Activated T-cell treated with anti-CD3 and anti-CD28 coated beads, Interleukin-2, amount 50 U/mL, for 48 hours (primary cell): ENCODE results near the gene PLXNC1.

Experiments
- DNase-seq, 2 experiments: peaks; one replicate each; pipeline ENCODE4 v3.0.0-alpha.2; 2020

PLXNC1 gene

GRCh38 chr12:94267921-94268471, 119.6 kb downstream of the PLXNC1 start:
- no peak for DNase-seq

DNA sequence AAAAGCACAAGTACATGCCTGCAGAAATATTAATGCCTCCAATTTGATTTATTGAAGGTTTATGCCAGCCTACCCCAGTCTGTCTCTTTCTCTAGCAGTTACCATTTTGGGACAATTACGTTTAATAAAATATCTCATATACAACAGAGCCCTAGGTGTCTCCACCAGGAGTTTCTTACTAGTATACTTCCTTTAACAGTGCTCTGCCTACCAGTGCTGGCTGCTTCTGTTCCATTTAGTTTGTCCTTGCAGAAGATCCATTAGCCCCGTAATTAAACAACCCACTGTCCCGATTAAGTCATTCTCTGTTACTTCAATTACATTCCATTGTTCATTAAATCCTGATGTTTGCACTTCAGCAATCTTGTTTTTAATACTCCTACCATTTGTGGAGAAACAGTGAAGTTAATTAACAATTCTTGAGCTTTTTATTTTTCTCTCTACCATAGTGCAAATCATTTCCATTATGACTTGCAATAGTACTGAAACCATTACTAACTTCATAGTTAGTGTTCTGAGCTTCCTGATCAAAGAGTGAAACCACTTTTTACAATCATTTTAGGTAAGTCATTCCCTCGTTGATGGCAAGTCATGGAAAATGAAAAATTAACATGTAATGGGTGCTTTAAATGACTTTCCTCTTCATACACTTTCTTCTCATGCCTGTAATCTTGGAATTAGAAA, 121.1 kb downstream of the PLXNC1 start:
- no peak for DNase-seq

DNA sequence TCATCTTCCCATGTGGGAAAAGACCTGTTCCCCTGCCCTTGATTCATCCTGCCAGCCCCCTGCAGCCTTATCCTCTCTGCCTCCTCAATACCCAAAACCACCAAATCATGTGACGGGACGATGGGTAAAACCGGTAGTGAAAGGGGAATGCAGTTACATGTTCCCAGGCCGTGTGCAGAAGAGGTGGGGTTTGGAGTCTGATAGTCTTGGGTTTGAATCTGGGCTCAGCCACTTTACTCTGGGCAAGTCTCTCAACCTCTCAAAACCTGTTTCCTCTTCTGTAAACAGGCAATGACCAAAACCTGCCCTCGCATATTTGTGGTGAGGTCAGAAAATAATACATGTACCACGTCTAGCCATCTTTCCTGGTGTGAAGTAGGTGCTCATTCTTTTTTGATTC, 123.0 kb downstream of the PLXNC1 start:
- DNase-seq: no peak

DNA sequence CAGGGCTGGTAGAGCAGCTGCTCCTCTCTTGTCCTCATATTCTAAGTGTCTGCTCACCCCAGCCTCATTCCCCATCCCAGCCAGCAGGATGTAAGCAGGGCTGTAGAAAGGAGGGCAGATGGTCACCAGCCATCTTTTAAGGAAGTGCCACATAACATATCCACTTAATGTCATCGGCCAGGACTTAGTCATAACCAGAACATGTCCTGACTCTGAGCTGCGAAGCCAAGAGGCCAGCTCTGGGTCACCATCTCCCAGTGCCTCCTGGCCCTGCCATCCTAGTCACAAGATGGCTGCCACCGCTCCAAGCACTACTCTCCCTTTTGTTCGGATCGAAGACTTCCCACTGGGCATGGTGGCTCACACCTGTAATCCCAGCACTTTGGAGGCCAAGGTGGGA, 123.9 kb downstream of the PLXNC1 start:
- DNase-seq: no peak

- DNase-seq: no peak
These were observed 124.9 kb downstream of the PLXNC1 start for GRCh38 chr12:94273272-94273671.

DNA sequence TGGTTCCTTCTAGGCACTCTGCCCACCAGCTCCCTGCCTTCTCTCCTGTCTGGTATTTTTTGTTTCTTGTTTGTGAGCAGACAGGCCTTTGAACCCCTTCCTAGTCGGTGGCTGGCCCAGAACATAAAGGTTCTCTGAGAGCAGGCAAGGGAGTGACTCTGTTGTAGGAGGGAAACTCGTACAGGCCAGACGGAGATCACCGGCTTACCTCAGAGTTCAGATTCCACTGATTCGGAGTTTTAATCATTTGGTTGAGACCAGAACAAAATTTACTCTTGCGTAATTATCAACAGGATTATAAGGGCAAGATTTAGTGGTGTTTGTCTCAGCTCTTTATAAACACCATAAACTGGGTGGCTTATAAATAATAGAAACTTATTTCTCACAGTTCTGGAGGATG, 128.3 kb downstream of the PLXNC1 start:
- DNase-seq: no peak

- DNase-seq: no peak
These were observed 129.1 kb downstream of the PLXNC1 start for GRCh38 chr12:94277426-94278000.

DNA sequence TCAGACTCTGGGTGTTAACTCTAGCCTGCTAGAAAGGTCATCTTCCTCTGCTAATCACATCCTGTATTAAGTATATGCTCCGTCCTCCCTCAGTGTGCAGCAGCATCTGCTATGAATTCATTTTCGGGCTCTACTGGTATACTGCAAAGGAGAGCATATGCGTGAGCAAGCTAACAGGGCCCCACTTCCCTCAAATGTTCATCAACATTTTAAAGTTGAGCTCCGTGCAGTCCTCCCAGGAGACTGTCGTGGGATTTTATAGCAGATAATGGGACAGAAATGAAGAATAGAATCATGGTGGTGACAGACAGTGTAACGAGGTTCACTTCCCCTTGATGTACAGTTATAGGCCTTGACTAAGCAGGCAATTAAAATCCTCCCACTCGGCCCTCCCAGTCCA, 131.7 kb downstream of the PLXNC1 start:
- no peak for DNase-seq

GRCh38 chr12:94282675-94283074, 134.3 kb downstream of the PLXNC1 start:
- peak in 1 of 2 experiments; percentile 48 for DNase-seq

DNA sequence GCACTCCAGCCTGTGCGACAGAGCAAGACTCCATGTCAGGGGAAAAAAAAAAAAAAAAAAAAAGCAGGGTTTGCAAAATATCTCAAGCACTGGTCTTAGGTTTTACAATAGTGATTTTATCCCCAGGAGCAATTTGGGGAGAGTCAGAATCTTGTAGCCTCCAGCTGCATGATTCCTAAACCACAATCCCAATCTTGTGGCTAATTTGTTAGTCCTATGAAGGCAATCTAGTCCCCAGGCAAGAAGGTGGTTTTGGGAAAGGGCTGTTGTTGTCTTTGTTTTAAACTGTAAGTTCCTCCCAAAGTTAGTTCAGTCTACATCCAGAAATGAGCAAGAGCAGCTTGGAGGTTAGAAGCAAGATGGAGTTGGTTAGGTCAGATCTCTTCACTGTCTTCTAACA, 135.7 kb downstream of the PLXNC1 start:
- no peak for DNase-seq

GRCh38 chr12:94284859-94285258, 136.5 kb downstream of the PLXNC1 start:
- no peak for DNase-seq

- no peak for DNase-seq
These were observed 137.7 kb downstream of the PLXNC1 start for GRCh38 chr12:94285943-94286582.

DNA sequence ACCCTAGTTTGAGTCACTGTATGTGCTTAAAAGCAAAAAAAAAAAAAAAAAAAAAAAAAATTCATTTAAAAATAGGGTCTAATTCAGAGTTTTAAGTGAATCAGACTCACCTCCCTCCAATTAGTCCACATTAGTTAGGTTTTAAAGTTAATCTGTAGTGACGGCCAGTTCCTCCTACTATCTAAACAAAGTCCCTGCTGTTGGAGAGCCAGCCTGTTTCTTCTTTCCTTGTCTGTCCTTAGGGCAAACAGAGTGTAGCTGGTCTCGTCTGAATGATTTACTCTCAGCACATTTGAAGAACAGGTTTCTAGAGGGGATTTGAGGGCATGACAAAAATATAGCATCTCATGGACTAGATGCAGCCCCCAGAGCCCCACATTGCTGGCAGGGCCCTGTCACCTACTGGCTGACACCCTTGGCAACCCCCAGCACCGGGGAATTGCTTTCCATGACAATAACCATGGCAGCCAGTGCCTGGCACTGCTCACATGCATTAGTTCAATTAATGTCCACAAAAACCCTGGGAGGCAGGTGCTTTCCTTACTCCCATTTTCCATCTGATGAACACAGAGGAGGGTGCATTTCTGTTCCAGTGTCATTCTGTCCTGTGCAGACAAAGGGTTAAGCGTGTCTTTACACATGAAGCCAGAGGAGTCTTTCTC, 138.3 kb downstream of the PLXNC1 start:
- DNase-seq: no peak

GRCh38 chr12:94287245-94287628, 138.9 kb downstream of the PLXNC1 start:
- no peak for DNase-seq

DNA sequence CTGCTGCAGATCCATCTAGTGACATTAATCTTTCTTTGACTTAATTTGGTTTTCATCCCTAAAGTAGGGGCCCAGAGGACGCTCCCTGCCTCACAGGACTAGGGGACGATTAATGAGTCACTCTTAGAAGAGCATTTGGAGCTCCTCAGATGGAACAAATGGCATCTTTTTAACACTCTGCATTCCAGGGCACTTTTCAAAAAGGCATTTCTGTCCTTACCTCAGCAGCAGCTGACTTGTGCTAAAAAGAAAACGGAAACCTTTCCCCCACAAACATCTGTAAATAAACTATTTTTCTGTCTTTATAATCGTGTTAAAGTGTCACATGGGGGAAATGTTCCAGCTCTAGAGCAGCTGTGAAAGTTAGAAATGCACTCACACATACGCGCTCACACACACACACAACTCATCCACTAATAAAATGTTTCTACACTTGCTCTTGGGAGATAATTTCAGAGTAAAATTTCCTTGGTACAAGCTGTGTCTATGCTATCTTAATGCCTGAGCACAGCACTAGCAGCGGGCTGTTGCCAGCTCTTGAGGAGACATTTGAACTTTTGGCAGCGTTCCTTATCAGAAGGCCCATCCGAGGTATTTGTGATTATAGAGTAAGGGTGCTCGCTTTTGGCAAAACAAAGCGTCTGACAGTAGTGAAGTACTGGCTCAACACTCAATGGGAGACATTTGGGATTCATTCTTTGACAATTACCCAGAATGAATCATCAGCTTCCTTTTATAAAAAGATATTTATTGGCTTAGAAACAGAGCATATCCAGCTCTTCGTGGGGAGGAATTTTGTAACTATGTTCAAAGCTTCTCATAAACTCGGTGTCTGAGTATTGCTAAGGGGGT, 141.3 kb downstream of the PLXNC1 start:
- DNase-seq: no peak

DNA sequence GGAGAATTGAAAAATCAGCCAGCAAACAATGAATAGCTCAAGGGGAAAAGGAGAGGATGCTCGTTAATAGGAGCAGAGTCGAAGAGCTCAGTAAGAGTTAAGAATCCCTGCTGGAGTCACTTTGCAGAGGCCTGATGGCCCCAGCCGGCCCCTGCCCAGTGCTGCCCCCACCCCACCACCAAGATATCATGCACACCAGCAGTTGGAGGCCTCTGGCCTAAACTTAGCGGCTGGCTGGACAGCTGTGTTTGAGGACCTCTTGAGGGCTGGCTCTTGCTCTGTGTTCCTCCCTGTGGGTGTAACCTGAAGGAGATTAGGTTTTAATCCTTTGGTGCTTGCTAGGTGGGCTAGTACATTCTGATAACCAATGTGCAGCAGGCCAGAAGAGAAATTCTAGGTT, 142.0 kb downstream of the PLXNC1 start:
- DNase-seq: no peak

DNA sequence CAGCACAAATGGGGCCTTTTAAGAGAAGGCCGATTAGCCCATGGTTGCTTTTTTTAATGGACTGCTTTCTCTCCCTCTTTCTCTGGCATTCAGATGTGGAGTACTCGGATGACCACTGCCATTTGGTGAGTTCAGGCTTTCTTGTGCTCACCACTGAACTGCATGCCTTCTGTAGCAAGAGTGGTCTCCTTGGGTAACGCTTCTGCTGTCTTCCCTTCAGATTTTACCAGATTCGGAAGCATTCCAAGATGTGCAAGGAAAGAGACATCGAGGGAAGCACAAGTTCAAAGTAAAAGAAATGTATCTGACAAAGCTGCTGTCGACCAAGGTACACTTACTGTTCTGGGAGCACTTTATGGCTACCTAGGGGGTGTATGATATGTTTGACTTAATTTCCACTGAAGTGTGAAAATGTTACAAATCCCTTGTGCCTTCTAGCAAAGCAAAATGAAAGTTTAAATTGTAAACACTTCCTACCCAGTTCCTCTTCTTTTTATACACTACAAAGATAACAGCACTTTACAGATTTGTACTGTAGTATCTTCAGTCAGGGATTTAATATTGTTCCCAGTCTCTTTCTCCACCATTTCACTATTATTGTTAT, 148.8 kb downstream of the PLXNC1 start:
- DNase-seq: no peak

DNA sequence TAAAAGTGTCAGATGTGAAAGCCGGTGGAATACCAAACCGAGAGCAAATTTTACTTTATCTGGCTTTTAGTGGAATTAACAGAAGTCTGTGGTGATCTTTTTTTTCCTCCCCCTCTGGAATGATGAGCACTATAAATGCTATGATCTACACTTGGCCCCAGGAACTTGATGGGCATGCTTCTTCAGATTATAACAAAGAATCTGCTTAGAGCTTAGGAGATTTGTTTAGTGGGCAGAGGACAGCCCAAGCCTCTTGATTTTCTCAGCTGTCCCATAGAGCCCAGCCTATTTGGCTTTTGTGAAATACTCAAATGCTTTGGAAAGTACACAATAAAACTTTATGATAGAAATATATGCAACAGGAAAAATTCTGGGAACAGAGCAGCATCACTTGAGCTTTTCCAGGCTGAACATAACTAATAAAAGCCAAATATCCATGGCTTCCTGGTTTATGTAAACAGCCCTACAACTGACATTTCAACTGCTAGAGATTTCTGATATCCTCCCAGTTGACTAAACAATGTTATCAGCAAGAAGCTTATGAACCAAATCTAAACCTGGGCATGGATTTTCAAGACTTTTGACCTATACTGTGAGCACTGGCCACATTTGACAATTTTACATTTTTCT, 149.6 kb downstream of the PLXNC1 start:
- DNase-seq: no peak

DNA sequence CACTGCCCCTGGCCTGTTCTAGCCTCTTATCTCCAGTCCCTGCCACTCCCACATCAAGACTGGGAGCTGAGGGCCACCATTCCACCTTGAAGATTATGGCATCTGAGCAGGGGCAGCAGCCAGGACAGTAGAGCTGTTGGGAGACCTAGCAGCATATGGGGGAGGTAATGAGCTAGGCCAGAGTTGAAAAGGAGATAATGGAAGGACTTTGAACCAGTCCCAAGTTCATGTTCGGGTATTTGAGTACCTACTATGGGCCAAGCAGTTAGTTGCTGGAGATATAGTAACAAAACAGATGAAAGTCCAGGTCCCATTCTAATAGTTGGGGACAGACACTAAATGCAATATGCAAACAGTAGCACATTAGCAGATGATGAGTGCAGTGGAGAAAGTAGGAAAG, 151.5 kb downstream of the PLXNC1 start:
- DNase-seq: no peak

GRCh38 chr12:94304012-94304411, 155.6 kb downstream of the PLXNC1 start:
- DNase-seq: no peak

DNA sequence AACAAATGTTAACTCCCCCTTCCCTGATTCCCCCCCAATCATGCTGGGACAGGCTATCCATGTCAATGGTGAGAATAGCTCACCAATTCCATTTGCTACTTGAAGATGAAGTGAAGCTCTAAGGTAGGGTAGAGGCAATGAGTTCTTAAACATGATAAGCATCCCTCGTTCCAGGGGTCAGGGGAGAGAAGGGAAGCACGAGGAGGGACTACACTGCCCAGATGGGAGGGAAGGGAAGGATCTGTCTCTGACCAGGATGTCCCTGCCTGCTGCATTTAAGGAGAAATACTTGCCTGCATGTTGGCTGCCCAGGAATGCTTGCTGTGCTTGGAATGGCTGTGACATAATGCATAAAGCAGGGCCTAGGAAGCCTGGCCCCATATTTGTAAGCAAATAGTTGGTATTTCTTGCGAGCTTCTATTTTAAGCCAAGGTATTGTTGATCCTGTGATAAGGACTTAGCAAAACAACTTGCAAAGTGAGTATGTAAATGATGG, 156.2 kb downstream of the PLXNC1 start:
- DNase-seq: no peak
